ENCODE results near the gene EFCAB7. TPM values are rescaled to one million over a fixed set of nuclear protein-coding genes. Genes with fewer than 3 reads are reported as not detected.

EFCAB7 gene
- total RNA-seq, 1 experiment from 2014 or later, result 10.1 TPM

DNA sequence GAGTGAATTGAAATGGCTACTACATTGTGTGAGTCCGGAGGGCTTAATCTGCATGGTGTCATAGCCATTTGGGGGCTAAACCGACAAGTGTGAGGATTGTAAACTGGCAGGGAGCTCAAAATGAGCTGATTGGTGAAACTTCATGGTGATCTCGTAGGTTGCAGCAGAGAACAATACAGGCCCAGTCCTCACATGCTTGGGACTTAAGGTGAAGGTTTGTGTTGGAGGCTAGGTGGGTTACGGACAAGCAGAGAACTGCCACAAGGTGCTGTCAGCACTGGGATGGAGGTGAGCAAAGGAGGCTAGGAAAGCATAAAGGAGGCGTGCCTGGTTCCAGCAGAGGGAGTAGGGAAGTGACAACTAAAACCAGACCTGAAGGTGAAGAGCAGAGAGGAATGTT, 79.3 kb downstream of the EFCAB7 start:
- no peak for DNase-seq (ENCODE audit: low spot score)

DNA sequence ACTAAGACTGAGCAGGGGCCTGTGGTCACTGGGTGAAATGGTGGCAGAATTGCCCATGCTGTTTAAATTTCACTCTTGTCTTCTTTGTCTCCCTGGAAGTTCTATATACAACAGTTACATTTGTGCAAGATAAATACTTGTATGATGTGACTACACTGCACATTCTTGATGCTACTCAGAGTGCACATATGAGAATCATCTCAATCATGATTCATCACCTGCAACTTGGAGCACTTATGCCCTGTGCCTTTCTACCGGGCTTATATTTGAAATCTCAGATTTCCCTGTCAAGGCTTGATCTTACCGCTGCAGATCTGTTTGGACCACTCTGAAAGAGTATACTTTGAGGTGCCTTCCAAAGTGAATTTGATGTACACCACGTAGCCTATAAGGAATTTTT, 80.5 kb downstream of the EFCAB7 start:
- no peak for DNase-seq (ENCODE audit: low spot score)

DNA sequence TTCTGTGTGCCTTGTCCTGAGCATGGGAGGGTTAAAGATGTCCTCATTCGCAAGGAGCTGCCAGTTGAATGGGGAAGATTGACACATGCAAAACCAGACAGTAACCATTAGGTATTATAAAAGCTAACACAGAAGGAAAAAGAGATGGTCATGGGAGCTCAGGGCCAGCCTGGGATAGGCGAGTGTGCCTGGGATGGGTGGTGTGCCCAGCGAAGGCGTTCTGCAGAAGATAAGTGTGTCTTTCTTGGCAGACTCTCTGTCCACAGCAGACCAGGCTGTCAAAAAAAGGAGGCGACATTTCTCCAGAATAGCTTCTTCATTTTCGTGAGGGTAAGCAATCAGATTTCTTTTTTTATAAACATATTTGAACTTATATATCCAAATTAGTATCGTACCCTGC, 84.0 kb downstream of the EFCAB7 start:
- no peak for DNase-seq (ENCODE audit: low spot score)

DNA sequence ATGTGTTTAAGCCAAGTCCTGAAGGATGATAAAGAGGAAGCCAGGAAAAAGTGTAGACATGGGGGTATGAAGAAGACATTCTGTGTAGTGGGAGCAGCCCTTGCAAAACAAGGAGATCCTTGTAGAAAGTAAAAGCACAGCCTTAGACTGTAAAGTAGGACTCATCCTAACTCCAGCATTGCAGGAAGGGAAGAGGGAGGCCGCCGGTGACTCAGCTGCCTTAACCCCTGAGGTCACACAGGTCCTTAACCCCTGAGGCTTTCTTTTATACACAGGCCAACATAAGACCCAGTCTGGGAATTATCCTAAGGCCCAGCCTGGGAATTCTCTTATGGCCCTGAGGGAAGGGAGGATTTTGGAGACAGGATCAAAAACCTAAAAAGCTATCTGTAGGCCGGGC, 87.9 kb downstream of the EFCAB7 start:
- DNase-seq (ENCODE audit: low spot score), result no peak

DNA sequence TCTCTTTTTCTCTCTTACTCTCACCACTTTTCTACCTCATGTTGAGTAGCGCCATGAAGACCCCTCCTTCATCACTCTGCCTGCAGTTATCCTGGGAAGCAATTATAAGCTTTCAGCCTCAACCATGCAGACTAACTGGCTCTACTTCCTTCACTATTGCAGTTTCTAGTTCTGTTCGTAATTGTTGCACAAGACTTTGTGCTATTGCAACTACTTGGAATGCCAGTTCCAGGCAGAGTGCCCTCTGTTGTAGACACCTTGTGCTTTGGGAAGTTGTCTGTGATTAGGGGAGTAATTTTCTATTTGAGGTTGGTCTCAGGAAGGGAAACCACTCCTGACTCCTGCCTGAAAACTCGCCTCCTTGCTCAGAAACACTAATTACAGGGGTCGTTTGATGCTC, 89.2 kb downstream of the EFCAB7 start:
- no peak for DNase-seq (ENCODE audit: low spot score)

DNA sequence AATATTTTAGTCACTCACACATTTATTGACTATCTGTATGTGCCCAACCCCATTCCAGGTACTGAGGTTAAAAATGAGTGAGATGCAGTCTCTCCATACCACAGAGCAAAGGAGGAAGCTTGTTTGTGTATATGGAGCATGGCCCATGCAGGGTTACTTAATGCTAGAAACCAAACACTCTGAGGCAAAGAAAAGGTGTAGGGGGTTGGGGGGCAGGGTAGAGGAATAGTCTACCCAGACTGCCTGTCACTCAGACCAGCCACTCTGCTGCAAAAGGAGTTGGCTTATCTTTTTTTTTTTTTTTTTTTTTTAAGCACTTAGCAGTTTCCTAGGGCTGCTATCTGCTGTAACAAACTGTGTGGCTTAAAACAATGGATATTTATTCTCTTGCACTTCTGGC, 89.6 kb downstream of the EFCAB7 start:
- DNase-seq (ENCODE audit: low spot score), result no peak

DNA sequence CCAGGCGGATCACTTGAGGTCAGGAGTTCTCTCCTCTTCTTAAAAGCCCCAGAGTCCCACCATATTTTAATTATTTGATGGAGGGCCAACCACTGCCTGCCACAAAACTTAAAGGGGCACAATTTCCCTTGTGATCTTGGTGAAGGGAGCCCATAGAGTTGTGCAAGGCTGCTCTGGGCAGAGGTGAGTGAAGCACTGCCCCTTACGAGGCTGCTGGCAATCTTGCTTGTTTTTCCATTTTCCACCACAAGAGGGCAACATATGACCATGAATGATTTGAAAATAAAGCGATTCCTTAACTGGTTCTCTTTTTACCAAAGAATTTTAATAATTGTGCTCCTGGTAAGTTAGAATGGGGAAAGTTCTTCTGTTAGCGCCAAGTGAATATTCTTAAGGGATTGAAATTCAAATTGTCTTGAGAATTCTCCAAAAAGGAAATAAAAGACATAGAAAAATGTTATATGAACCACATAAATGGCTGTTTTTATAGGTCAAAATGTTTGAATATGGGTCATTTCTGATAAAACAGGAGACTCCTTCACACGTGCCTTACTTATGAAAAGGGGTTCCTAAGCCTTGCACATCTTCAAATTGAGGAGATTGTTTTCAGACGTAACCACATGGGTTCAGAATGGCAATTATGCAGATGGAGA, 92.6 kb downstream of the EFCAB7 start:
- peak; percentile 74 for DNase-seq (ENCODE audit: low spot score)

DNA sequence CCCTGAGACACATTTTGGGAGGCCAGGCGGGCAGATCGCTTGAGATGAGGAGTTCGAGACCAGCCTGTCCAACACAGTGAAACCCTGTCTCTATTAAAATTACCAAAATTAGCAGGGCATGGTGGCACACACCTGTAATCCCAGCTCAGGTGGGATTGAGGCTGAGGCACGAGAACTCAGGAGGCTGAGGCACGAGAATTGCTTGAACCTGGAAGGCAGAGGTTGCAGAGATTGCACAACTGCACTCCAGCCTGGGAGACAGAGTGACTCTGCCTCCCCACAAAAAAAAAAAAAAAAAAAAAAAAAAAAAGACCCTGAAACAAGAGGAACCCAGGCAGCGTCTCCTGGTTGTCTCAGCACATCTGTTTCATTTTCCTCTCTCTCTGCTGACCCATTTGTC, 94.1 kb downstream of the EFCAB7 start:
- no peak for DNase-seq (ENCODE audit: low spot score)

DNA sequence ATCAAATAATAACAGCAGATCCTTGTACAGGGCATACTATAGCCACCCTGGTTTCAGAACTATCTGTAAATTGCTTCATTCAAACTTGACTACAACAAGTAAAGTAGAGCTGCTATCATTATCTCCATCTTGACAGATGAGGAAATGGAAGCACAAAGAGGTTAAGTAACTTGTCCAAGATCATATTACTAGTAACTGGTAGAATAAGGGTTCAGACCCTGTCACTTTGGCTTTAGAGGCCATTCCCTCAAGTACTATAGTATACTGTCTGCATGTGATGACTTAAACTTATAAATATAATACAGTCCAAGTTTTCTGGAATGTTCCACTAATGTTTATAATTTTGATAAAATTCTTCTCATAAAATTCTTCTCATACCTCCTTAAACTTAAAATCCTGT, 94.7 kb downstream of the EFCAB7 start:
- DNase-seq (ENCODE audit: low spot score), result no peak

DNA sequence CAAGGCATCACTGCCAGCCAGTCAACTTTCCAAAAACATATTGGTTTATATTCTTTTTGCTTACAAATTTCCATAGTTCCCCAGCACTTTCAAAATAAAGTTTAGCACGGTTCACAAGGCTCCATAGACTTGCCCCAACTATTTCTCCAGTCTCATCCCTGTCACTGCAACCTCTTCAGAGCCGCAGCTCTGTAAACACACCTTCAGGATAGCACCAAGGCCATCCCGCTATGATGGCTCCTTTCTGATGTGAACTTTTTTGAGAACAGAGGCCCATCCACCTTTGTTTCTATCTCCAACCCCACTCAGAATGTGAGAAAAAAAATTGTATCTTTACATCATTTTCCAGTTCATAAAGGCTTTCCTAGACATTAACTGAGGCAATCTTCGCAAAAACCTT, 96.2 kb downstream of the EFCAB7 start:
- DNase-seq (ENCODE audit: low spot score), result no peak

DNA sequence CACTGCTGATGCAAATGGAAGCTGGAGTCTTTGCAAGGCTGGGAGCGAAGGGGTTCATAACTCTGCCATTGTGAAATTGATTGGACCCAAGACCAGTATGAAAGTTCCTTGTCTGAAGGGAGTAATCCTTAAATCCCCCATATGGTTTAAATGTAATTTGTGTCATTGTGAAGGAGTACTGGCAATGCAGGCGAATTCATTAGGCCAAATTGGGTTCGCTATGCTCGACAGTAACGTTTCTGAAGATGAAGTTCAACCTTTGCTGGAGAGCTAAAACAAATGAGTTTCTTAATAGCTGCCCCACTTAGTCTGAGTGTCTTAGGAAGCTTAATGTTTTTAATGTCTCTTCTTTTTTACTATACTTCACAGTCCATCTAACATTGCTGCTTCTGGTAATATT, 97.3 kb downstream of the EFCAB7 start:
- DNase-seq (ENCODE audit: low spot score), result no peak

DNA sequence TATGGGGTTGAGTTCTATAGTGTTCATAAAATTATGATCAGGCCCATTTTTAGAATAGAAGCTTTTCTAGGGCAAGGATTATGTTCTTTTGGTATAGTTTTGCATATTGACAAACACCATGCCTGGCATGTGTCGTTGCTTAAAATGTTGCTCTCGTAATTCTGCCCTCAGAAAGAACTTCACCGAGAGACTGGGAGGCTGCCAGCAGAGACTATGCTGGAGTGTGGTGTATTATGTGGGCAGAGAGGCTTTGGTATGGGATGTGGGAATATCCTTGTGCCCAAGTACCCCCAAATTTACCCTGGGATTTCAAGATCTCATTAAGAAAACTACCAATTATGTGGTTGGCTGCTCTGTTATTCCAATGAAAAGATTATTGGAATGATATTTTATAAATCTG, 97.8 kb downstream of the EFCAB7 start:
- no peak for DNase-seq (ENCODE audit: low spot score)

DNA sequence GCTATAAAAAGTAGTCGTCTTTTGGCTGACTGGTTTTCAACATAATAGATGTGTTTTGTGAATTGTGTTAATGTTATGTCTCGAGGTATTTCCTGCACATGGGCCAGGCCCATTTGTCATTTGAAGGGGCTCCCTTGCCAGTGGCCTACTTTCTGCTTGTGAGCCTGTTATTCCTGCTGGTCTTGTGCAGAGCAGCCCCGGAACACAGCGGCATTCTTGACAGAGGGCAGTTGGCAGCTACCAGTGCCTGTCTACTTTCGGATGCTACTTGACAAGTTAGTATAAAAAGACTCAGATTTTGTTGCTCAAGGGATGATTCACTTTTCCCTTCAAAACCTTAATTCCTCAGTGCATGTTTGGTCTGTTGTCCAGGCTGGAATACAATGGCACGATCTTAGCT, 98.4 kb downstream of the EFCAB7 start:
- DNase-seq (ENCODE audit: low spot score), result no peak

Other genes starting within 250 kb of the EFCAB7 start
- gene FOXD3, start 201.0 kb upstream of the EFCAB7 start, total RNA-seq (2014; rRNA removed; shearing (Covaris generic)), result 0.17 TPM in 1 of 2 replicates, not detected in the other
- gene ALG6, start 155.9 kb upstream of the EFCAB7 start, total RNA-seq (2014; rRNA removed; shearing (Covaris generic)), result 19.5 and 20.0 TPM in 2 replicates
- 43.9 and 55.1 TPM in 2 replicates for gene ITGB3BP, start 300 bp upstream of the EFCAB7 start, total RNA-seq (2014; rRNA removed; shearing (Covaris generic))
- 46.5 and 50.5 TPM in 2 replicates for gene PGM1, start 69.9 kb downstream of the EFCAB7 start, total RNA-seq (2014; rRNA removed; shearing (Covaris generic))